PC-3 (cell line): Measurements from ENCODE around the gene CROCC. TPM values are rescaled to one million over a fixed set of nuclear protein-coding genes. Genes with fewer than 3 reads are reported as not detected.

Experiments used
- ATAC-seq: fragments of 200-7000 bp; cut with Tn5 transposase; 2 replicates; pipeline ENCODE4 v1.9.1; 2020; ENCODE audit warnings: mild to moderate bottlenecking, moderate library complexity
- BruUV-seq: library from RNA; stranded (reverse); fragments of 400-500 nt; replicated peaks from 2 replicates; lab custom pipeline; 2021; lab: Mats Ljungman, UMichigan
- CTCF ChIA-PET: fragments of 300-600 bp; sonication (Branson Sonifier 250); formaldehyde crosslinking; loops from one replicate; lab custom pipeline; 2022; ENCODE audit warnings: antibody characterized with exemption; lab: Charles Lee
- POLR2A ChIA-PET: fragments of 300-600 bp; sonication (Branson Sonifier 250); formaldehyde crosslinking; loops from one replicate; lab custom pipeline; 2022; ENCODE audit warnings: antibody characterized with exemption; ENCODE audit not compliant: unreplicated experiment; lab: Charles Lee
- DNase-seq: peaks from one replicate; pipeline ENCODE4 v3.0.0-alpha.2; 2015
- H2AFZ ChIP-seq: fragments of 300-600 bp; sonication (generic); 2 replicates; pipeline ENCODE4 v1.6.0; 2016; ENCODE audit warnings: antibody characterized with exemption, low read length
- H3F3A ChIP-seq: fragments of 300-600 bp; sonication (generic); one replicate; pipeline ENCODE4 v1.6.0; 2017; ENCODE audit warnings: antibody characterized with exemption, low read length, control low read depth, mild to moderate bottlenecking; ENCODE audit not compliant: unreplicated experiment
- H3K27ac ChIP-seq: fragments of 300-600 bp; sonication (generic); 2 replicates; pipeline ENCODE4 v1.5.1; 2016; ENCODE audit warnings: mild to moderate bottlenecking, low read length
- H3K27me3 ChIP-seq: fragments of 300-600 bp; sonication (generic); 2 replicates; pipeline ENCODE4 v1.6.1; 2016; ENCODE audit warnings: low read length, mixed read lengths
- H3K36me3 ChIP-seq: fragments of 300-600 bp; sonication (generic); 2 replicates; pipeline ENCODE4 v1.6.1; 2016; ENCODE audit warnings: low read depth, mixed run types, low read length, mixed read lengths
- H3K4me1 ChIP-seq: fragments of 300-600 bp; sonication (generic); 2 replicates; pipeline ENCODE4 v1.5.1; 2016; ENCODE audit warnings: low read length; ENCODE audit not compliant: insufficient read depth
- H3K4me2 ChIP-seq: fragments of 300-600 bp; sonication (generic); 2 replicates; pipeline ENCODE4 v1.6.0; 2016; ENCODE audit warnings: low read length
- H3K4me3 ChIP-seq: fragments of 300-600 bp; sonication (generic); 2 replicates; pipeline ENCODE4 v1.5.1; 2016; ENCODE audit warnings: mild to moderate bottlenecking, low read length, mixed read lengths
- H3K79me2 ChIP-seq: fragments of 300-600 bp; sonication (generic); 2 replicates; pipeline ENCODE4 v1.6.1; 2017; ENCODE audit warnings: low read length, mixed read lengths
- H3K9ac ChIP-seq: fragments of 300-600 bp; sonication (generic); 2 replicates; pipeline ENCODE4 v1.6.0; 2016; ENCODE audit warnings: mild to moderate bottlenecking, low read length
- H3K9me2 ChIP-seq: fragments of 300-600 bp; sonication (generic); replicated peaks from 2 replicates; pipeline ENCODE4 v1.6.1; 2016; ENCODE audit warnings: mixed run types, low read length, mixed read lengths
- H3K9me3 ChIP-seq: fragments of 300-600 bp; sonication (generic); 2 replicates; pipeline ENCODE4 v1.6.1; 2016; ENCODE audit warnings: low read length, mixed read lengths
- H4K20me1 ChIP-seq: fragments of 300-600 bp; sonication (generic); 2 replicates; pipeline ENCODE4 v1.6.1; 2016; ENCODE audit warnings: low read length, mixed read lengths
- CTCF ChIP-seq: fragments of 300-600 bp; sonication (generic); conservative IDR thresholded peaks from 2 replicates; pipeline ENCODE4 v1.5.1; 2017; ENCODE audit warnings: antibody characterized with exemption, low read depth, mild to moderate bottlenecking, low read length
- EZH2 ChIP-seq: fragments of 300-600 bp; sonication (generic); IDR thresholded peaks from one replicate; pipeline ENCODE4 v1.6.1; 2017; ENCODE audit warnings: antibody characterized with exemption, mild to moderate bottlenecking, low read length; ENCODE audit not compliant: unreplicated experiment
- EZH2phosphoT487 ChIP-seq: fragments of 300-600 bp; sonication (generic); IDR thresholded peaks from 2 replicates; pipeline ENCODE4 v1.6.1; 2018; ENCODE audit warnings: mild to moderate bottlenecking, antibody characterized with exemption, low read length, borderline replicate concordance
- intact Hi-C: fragments of 100-400 bp; cut with micrococcal nuclease; formaldehyde crosslinking; loops from 2 replicates; pipeline ENCODE4 v1.9.0; 2023
- total RNA-seq: library from RNA; depleted of rRNA; stranded (reverse); fragments of >200 nt; gene quantifications from 2 replicates; pipeline ENCODE4 v1.2.3, GENCODE V29; 2014

CROCC gene
- total RNA-seq, 1 experiment from 2014 or later = 24.6 TPM

- H3K9me2 ChIP-seq = no peaks in the 10 kb centered on the region
- BruUV-seq = no TSS peak
- no peaks in the 10 kb centered on the region for H3K27me3 ChIP-seq
- no peaks in the 10 kb centered on the region for H3K9me3 ChIP-seq
- no peak overlapping the region for H3K9ac ChIP-seq
- intact Hi-C loops = loop anchor here (5.0 kb wide), 1 partner anchor 40 kb away; no protein-coding TSS in a partner anchor
- H2AFZ ChIP-seq = no peak overlapping the region
- no peaks in the 10 kb centered on the region for H3K79me2 ChIP-seq
- no peak overlapping the region for H3K27ac ChIP-seq
- no peak for TF ChIP-seq CTCF
- TF ChIP-seq EZH2 = no peak
- no peak for TF ChIP-seq EZH2phosphoT487
- H3K4me1 ChIP-seq = peaks cover 28% of the 10 kb centered on the region
- H4K20me1 ChIP-seq = peaks cover 6% of the 10 kb centered on the region
- DNase-seq (no peak), ATAC-seq (no peak)
- ChIA-PET CTCF (no interaction called here), POLR2A (no interaction called here)
- H3K36me3 ChIP-seq = peaks cover 15% of the 10 kb centered on the region
- no peak overlapping the region for H3K4me3 ChIP-seq
- no peaks in the 10 kb centered on the region for H3F3A ChIP-seq
- H3K4me2 ChIP-seq = no peak overlapping the region
Observed at GRCh38 chr1:17002524-17002902, 80.8 kb downstream of the CROCC start.

- Histone ChIP-seq H2AFZ (no peak overlapping the region), H4K20me1 (peaks cover 6% of the 10 kb centered on the region), H3K27me3 (no peaks in the 10 kb centered on the region), H3K36me3 (peaks cover 15% of the 10 kb centered on the region), H3K4me1 (peaks cover 19% of the 10 kb centered on the region), H3K79me2 (no peaks in the 10 kb centered on the region), H3K9ac (no peak overlapping the region), H3K9me3 (no peaks in the 10 kb centered on the region), H3F3A (no peaks in the 10 kb centered on the region), H3K4me3 (no peak overlapping the region), H3K27ac (peak overlapping the region; percentile 81), H3K4me2 (peak overlapping the region; percentile 39; the same call in 1 of the 2 replicates), H3K9me2 (no peaks in the 10 kb centered on the region)
- ChIA-PET CTCF (no interaction called here), POLR2A (no interaction called here)
- intact Hi-C loops = loop anchor here (5.0 kb wide), 1 partner anchor 42 kb away; no protein-coding TSS in a partner anchor
- BruUV-seq = no TSS peak
- DNase-seq = no peak
- TF ChIP-seq EZH2 = no peak
- TF ChIP-seq CTCF = peak; percentile 39; the same call in 1 of the 2 replicates
- no peak for TF ChIP-seq EZH2phosphoT487
- 0 out of 2 replicates have a peak, but pooled peaks have one; percentile 6 for ATAC-seq
Observed at GRCh38 chr1:17004466-17005364, 83.0 kb downstream of the CROCC start.

- intact Hi-C loops = no loop called here
- Histone ChIP-seq H3K27me3 (no peaks in the 10 kb centered on the region), H3K27ac (no peak overlapping the region), H4K20me1 (peaks cover 6% of the 10 kb centered on the region), H3K4me3 (no peak overlapping the region), H3K79me2 (peaks cover 3% of the 10 kb centered on the region; the same call in 1 of the 2 replicates), H3K9me2 (no peaks in the 10 kb centered on the region), H3K9ac (no peak overlapping the region), H3K4me1 (peaks cover 22% of the 10 kb centered on the region), H3K4me2 (no peak overlapping the region), H3F3A (no peaks in the 10 kb centered on the region), H2AFZ (no peak overlapping the region), H3K36me3 (peaks cover 15% of the 10 kb centered on the region), H3K9me3 (no peaks in the 10 kb centered on the region)
- BruUV-seq = no TSS peak
- TF ChIP-seq CTCF (no peak), EZH2 (no peak), EZH2phosphoT487 (no peak)
- ATAC-seq (no peak), DNase-seq (no peak)
- ChIA-PET POLR2A (no interaction called here), CTCF (no interaction called here)
Observed at GRCh38 chr1:17005365-17005740, 83.6 kb downstream of the CROCC start.
